Mesenchymal stem cell (in vitro differentiated cells and primary cell): ENCODE results near the gene NFATC2.
A peak's percentile ranks its signal among the peaks of the same experiment; 100 is the strongest.

Experiments
- DNase-seq: peaks from one replicate; pipeline ENCODE4 v3.0.0-alpha.2; 2013
- H2AFZ ChIP-seq: one replicate; pipeline ENCODE4 v1.6.1; 2013; ENCODE audit warnings: low read depth, mild to moderate bottlenecking, control low read depth, inconsistent platforms, low read length, moderate library complexity
- H2AK5ac ChIP-seq: 2 replicates; pipeline ENCODE4 v1.6.1; 2013; ENCODE audit warnings: low read length, moderate library complexity, mild to moderate bottlenecking, inconsistent platforms; ENCODE audit not compliant: severe bottlenecking
- H2BK120ac ChIP-seq: one replicate; pipeline ENCODE4 v1.6.1; 2013; ENCODE audit warnings: low read depth, mild to moderate bottlenecking, inconsistent platforms, low read length, moderate library complexity
- H2BK12ac ChIP-seq, 2 experiments: one replicate each; pipeline ENCODE4 v1.6.1; 2013; ENCODE audit warnings: inconsistent platforms in 2 of 2, low read length in 2 of 2, mild to moderate bottlenecking in 2 of 2, moderate library complexity in 2 of 2, control low read depth in 1 of 2
- H2BK15ac ChIP-seq: one replicate; pipeline ENCODE4 v1.6.1; 2013; ENCODE audit warnings: mild to moderate bottlenecking, low read depth, inconsistent platforms; ENCODE audit not compliant: poor library complexity, severe bottlenecking
- H2BK5ac ChIP-seq: 2 replicates; pipeline ENCODE4 v1.6.1; 2013; ENCODE audit warnings: low read depth, mild to moderate bottlenecking, low read length, control low read depth, inconsistent platforms; ENCODE audit not compliant: poor library complexity, severe bottlenecking
- H3K14ac ChIP-seq, 2 experiments: one replicate each; pipeline ENCODE4 v1.6.1; 2013; ENCODE audit warnings: inconsistent platforms in 2 of 2, low read length in 2 of 2, control low read depth in 1 of 2, mild to moderate bottlenecking in 1 of 2, moderate library complexity in 1 of 2
- H3K18ac ChIP-seq, 2 experiments: one replicate each; pipeline ENCODE4 v1.6.1; 2013; ENCODE audit warnings: inconsistent platforms in 2 of 2, low read length in 2 of 2, control low read depth in 1 of 2, low read depth in 1 of 2, mild to moderate bottlenecking in 1 of 2
- H3K23ac ChIP-seq, 2 experiments: one replicate each; pipeline ENCODE4 v1.6.1; 2013; ENCODE audit warnings: inconsistent platforms in 2 of 2, low read length in 2 of 2, mild to moderate bottlenecking in 2 of 2, moderate library complexity in 2 of 2, control low read depth in 1 of 2
- H3K27ac ChIP-seq: 2 replicates; pipeline ENCODE4 v1.5.1; 2013; ENCODE audit warnings: mild to moderate bottlenecking, moderate library complexity, low read length, control low read depth, inconsistent platforms; ENCODE audit not compliant: poor library complexity, severe bottlenecking
- H3K27me3 ChIP-seq, 2 experiments: 2 replicates each; pipeline versions ENCODE4 v1.6.1 to v1.7.0; 2013; ENCODE audit warnings: low read length in 2 of 2, mild to moderate bottlenecking in 2 of 2, moderate library complexity in 2 of 2, control low read depth in 1 of 2, inconsistent platforms in 1 of 2; ENCODE audit not compliant: control insufficient read depth in 1 of 2, insufficient read depth in 1 of 2
- H3K36me3 ChIP-seq, 2 experiments: 2 replicates each; pipeline versions ENCODE4 v1.6.1 to v1.7.0; 2013; ENCODE audit warnings: low read length in 2 of 2, control low read depth in 1 of 2, inconsistent platforms in 1 of 2, low read depth in 1 of 2, mild to moderate bottlenecking in 1 of 2; ENCODE audit not compliant: insufficient read depth in 2 of 2, control insufficient read depth in 1 of 2
- H3K4ac ChIP-seq, 2 experiments: one replicate each; pipeline ENCODE4 v1.6.1; 2013; ENCODE audit warnings: inconsistent platforms in 2 of 2, low read length in 2 of 2, mild to moderate bottlenecking in 2 of 2, moderate library complexity in 2 of 2, control low read depth in 1 of 2, low read depth in 1 of 2
- H3K4me1 ChIP-seq: 2 replicates; pipeline ENCODE4 v1.6.1; 2013; ENCODE audit warnings: low read depth, low read length, control low read depth; ENCODE audit not compliant: control insufficient read depth, insufficient read depth
- H3K4me2 ChIP-seq: 2 replicates; pipeline ENCODE4 v1.6.1; 2013; ENCODE audit warnings: low read length, mild to moderate bottlenecking, inconsistent platforms; ENCODE audit not compliant: poor library complexity, severe bottlenecking
- H3K4me3 ChIP-seq, 2 experiments: 2 replicates each; pipeline versions ENCODE4 v1.5.1 to v1.7.0; 2013; ENCODE audit warnings: low read length in 2 of 2, mild to moderate bottlenecking in 2 of 2, control low read depth in 1 of 2, low read depth in 1 of 2; ENCODE audit not compliant: insufficient read depth in 1 of 2
- H3K79me1 ChIP-seq: replicated peaks from 2 replicates; pipeline ENCODE4 v1.6.1; 2013; ENCODE audit warnings: mild to moderate bottlenecking, control low read depth, low read length, inconsistent platforms; ENCODE audit not compliant: poor library complexity, severe bottlenecking
- H3K9ac ChIP-seq: 2 replicates; pipeline ENCODE4 v1.7.0; 2013; ENCODE audit warnings: mild to moderate bottlenecking, low read length, moderate library complexity
- H3K9me3 ChIP-seq: 2 replicates; pipeline ENCODE4 v1.7.0; 2013; ENCODE audit warnings: mild to moderate bottlenecking, low read length; ENCODE audit not compliant: control insufficient read depth
- H4K8ac ChIP-seq: one replicate; pipeline ENCODE4 v1.6.1; 2013; ENCODE audit warnings: inconsistent platforms, mild to moderate bottlenecking, low read length, moderate library complexity
- H4K91ac ChIP-seq: one replicate; pipeline ENCODE4 v1.6.1; 2013; ENCODE audit warnings: mild to moderate bottlenecking, low read length, inconsistent platforms
- WGBS: methylation state at CpG from one replicate; pipeline ENCODE4 v1.1.7; 2013; ENCODE audit warnings: mixed read lengths; 5-methylcytosine and 5-hydroxymethylcytosine counted together

Gene NFATC2

GRCh38 chr20:51583499-51583898, 41.0 kb upstream of the NFATC2 start:
- no peak overlapping the region for H2AK5ac ChIP-seq
- no peak overlapping the region for H3K14ac ChIP-seq
- H3K9ac ChIP-seq: no peak overlapping the region
- no peak overlapping the region for H3K4ac ChIP-seq
- H4K8ac ChIP-seq: no peak overlapping the region
- H3K36me3 ChIP-seq: no peaks in the 10 kb centered on the region
- no peak overlapping the region for H2BK120ac ChIP-seq
- no peak overlapping the region for H2AFZ ChIP-seq
- no peak overlapping the region for H3K18ac ChIP-seq
- H3K4me3 ChIP-seq: no peak overlapping the region
- no peak overlapping the region for H3K27ac ChIP-seq
- H2BK12ac ChIP-seq: no peak overlapping the region
- H3K4me2 ChIP-seq: no peak overlapping the region
- H3K23ac ChIP-seq: no peak overlapping the region
- no peaks in the 10 kb centered on the region for H3K27me3 ChIP-seq
- H2BK15ac ChIP-seq: no peak overlapping the region
- H2BK5ac ChIP-seq: no peak overlapping the region
- H3K4me1 ChIP-seq: peaks cover 10% of the 10 kb centered on the region
- no peaks in the 10 kb centered on the region for H3K9me3 ChIP-seq
- DNase-seq: no peak
- WGBS: 96% methylated on average over 14 of the region's 14 CpGs
- H3K79me1 ChIP-seq: no peaks in the 10 kb centered on the region
- no peak overlapping the region for H4K91ac ChIP-seq

- H4K8ac ChIP-seq: no peak overlapping the region
- no peak overlapping the region for H3K23ac ChIP-seq
- no peak overlapping the region for H3K14ac ChIP-seq
- no peak overlapping the region for H2BK12ac ChIP-seq
- no peak overlapping the region for H3K4ac ChIP-seq
- no peaks in the 10 kb centered on the region for H3K27me3 ChIP-seq
- H2AK5ac ChIP-seq: no peak overlapping the region
- no peak overlapping the region for H2BK5ac ChIP-seq
- 95% methylated on average over 13 of the region's 13 CpGs for WGBS
- H4K91ac ChIP-seq: no peak overlapping the region
- no peak overlapping the region for H2AFZ ChIP-seq
- no peak overlapping the region for H3K27ac ChIP-seq
- H2BK15ac ChIP-seq: peak overlapping the region; percentile 26
- peaks cover 10% of the 10 kb centered on the region for H3K4me1 ChIP-seq
- no peak overlapping the region for H3K4me3 ChIP-seq
- H3K4me2 ChIP-seq: no peak overlapping the region
- no peak for DNase-seq
- H3K79me1 ChIP-seq: no peaks in the 10 kb centered on the region
- no peaks in the 10 kb centered on the region for H3K9me3 ChIP-seq
- H3K18ac ChIP-seq: no peak overlapping the region
- no peak overlapping the region for H2BK120ac ChIP-seq
- no peaks in the 10 kb centered on the region for H3K36me3 ChIP-seq
- H3K9ac ChIP-seq: no peak overlapping the region
These were observed 40.6 kb upstream of the NFATC2 start for GRCh38 chr20:51583073-51583472.

- no peak overlapping the region for H2AFZ ChIP-seq
- H2BK120ac ChIP-seq: no peak overlapping the region
These were observed 39.1 kb upstream of the NFATC2 start for GRCh38 chr20:51581571-51581970.

GRCh38 chr20:51579137-51579536, 36.6 kb upstream of the NFATC2 start:
- DNase-seq: peak; percentile 86
- peak overlapping the region; percentile 41 for H2BK15ac ChIP-seq
- H3K4me2 ChIP-seq: peak overlapping the region; percentile 8
- H3K27me3 ChIP-seq: no peaks in the 10 kb centered on the region
- peak overlapping the region; percentile 82 for H4K8ac ChIP-seq
- no peak overlapping the region for H2BK12ac ChIP-seq
- no peak overlapping the region for H3K4me3 ChIP-seq
- peak overlapping the region in 1 of 2 experiments; percentile 27 for H3K4ac ChIP-seq
- no peaks in the 10 kb centered on the region for H3K79me1 ChIP-seq
- H4K91ac ChIP-seq: no peak overlapping the region
- peak overlapping the region; percentile 7 for H3K27ac ChIP-seq
- H3K18ac ChIP-seq: peak overlapping the region in 1 of 2 experiments; percentile 55
- 35% methylated on average over 7 of the region's 8 CpGs for WGBS
- no peak overlapping the region for H3K9ac ChIP-seq
- H3K4me1 ChIP-seq: peaks cover 10% of the 10 kb centered on the region
- no peak overlapping the region for H2AK5ac ChIP-seq
- no peaks in the 10 kb centered on the region for H3K36me3 ChIP-seq
- H3K9me3 ChIP-seq: peaks cover 20% of the 10 kb centered on the region
- H2AFZ ChIP-seq: no peak overlapping the region
- H2BK5ac ChIP-seq: no peak overlapping the region
- no peak overlapping the region for H3K14ac ChIP-seq
- H2BK120ac ChIP-seq: no peak overlapping the region
- H3K23ac ChIP-seq: no peak overlapping the region

More at GRCh38 chr20:51581571-51581970, 39.1 kb upstream of the NFATC2 start:
- H3K27me3 ChIP-seq: no peaks in the 10 kb centered on the region
- peak overlapping the region in 1 of 2 experiments; percentile 24 for H2BK12ac ChIP-seq
- no peak for DNase-seq
- H3K4me2 ChIP-seq: no peak overlapping the region
- no peak overlapping the region for H3K27ac ChIP-seq
- H2BK5ac ChIP-seq: no peak overlapping the region
- H3K14ac ChIP-seq: no peak overlapping the region
- no peak overlapping the region for H4K91ac ChIP-seq
- no peak overlapping the region for H3K9ac ChIP-seq
- no peak overlapping the region for H2BK15ac ChIP-seq
- H3K36me3 ChIP-seq: no peaks in the 10 kb centered on the region
- no peak overlapping the region for H3K4ac ChIP-seq
- peaks cover 4% of the 10 kb centered on the region for H3K9me3 ChIP-seq
- H3K18ac ChIP-seq: no peak overlapping the region
- no peak overlapping the region for H4K8ac ChIP-seq
- H3K4me1 ChIP-seq: peaks cover 10% of the 10 kb centered on the region
- no peak overlapping the region for H2AK5ac ChIP-seq
- no peak overlapping the region for H3K23ac ChIP-seq
- no peaks in the 10 kb centered on the region for H3K79me1 ChIP-seq
- H3K4me3 ChIP-seq: no peak overlapping the region
